HepG2 (cell line): ENCODE measurements around the gene EPHX1. TPM values are rescaled to one million over a fixed set of nuclear protein-coding genes. Genes with fewer than 3 reads are reported as not detected.

Experiments
- ATAC-seq: fragments of 200-7000 bp; cut with Tn5 transposase; 3 replicates; pipeline ENCODE4 v1.9.1; 2020; ENCODE audit warnings: mild to moderate bottlenecking, moderate library complexity
- BruUV-seq: library from RNA; stranded (reverse); fragments of 400-500 nt; replicated peaks from 2 replicates; lab custom pipeline; 2021; lab: Mats Ljungman, UMichigan
- CTCF ChIA-PET: fragments of 300-600 bp; formaldehyde crosslinking; extraction: SDS; loops from one replicate; lab custom pipeline; 2021; ENCODE audit warnings: low total read pairs, inconsistent platforms, low intra/inter-chr PET ratio; lab: Yijun Ruan, JAX
- POLR2A ChIA-PET: fragments of 350-600 bp; sonication (Branson Sonifier 250); formaldehyde crosslinking; loops from one replicate; lab custom pipeline; 2020; ENCODE audit warnings: antibody characterized with exemption, inconsistent platforms; lab: Yijun Ruan, JAX
- DNase-seq: peaks from one replicate; pipeline ENCODE4 v3.0.0-alpha.2; 2015; ENCODE audit warnings: low spot score
- FAIRE-seq: peaks from 3 replicates; lab custom pipeline; 2011; peaks lifted over from hg19 to GRCh38; lab: Jason Lieb, UNC
- H2AFZ ChIP-seq: one replicate; pipeline ENCODE4 v1.6.1; 2011; ENCODE audit warnings: low read length, inconsistent platforms
- H3K27ac ChIP-seq: fragments of 300-600 bp; 3 replicates; pipeline ENCODE4 v1.8.0; 2011; ENCODE audit warnings: mixed run types, mild to moderate bottlenecking, mixed read lengths, low read length, inconsistent platforms; ENCODE audit not compliant: insufficient read depth; ENCODE audit errors: extremely low read length
- H3K27me3 ChIP-seq, 2 experiments: fragments of 200-600 bp in 1 of 2; 2 replicates in 1 of 2; 3 replicates in 1 of 2; pipeline versions ENCODE4 v1.6.0 to v1.8.0; 2011; ENCODE audit warnings: low read length in 2 of 2, mild to moderate bottlenecking in 2 of 2, moderate library complexity in 2 of 2, inconsistent platforms in 1 of 2; ENCODE audit not compliant: insufficient read depth in 2 of 2, control insufficient read depth in 1 of 2
- H3K36me3 ChIP-seq, 2 experiments: fragments of 200-600 bp in 1 of 2; replicated peaks in 1 of 2; 2 replicates in 1 of 2; 3 replicates in 1 of 2; pipeline versions ENCODE4 v1.5.1 to v1.8.0; 2011; ENCODE audit warnings: low read length in 2 of 2, inconsistent platforms in 1 of 2; ENCODE audit not compliant: insufficient read depth in 2 of 2, control insufficient read depth in 1 of 2
- H3K4me1 ChIP-seq: 2 replicates; pipeline ENCODE4 v1.5.1; 2012; ENCODE audit warnings: low read length, inconsistent platforms; ENCODE audit not compliant: insufficient read depth
- H3K4me2 ChIP-seq: 2 replicates; pipeline ENCODE4 v1.6.0; 2011; ENCODE audit warnings: low read depth, low read length, inconsistent platforms
- H3K4me3 ChIP-seq, 3 experiments: fragments of 200-600 bp in 1 of 3; sonication (generic), shearing (Covaris generic) in 1 of 3; replicated peaks in 1 of 3; 2 replicates each; pipeline ENCODE4 v1.5.1; 2011 to 2016; ENCODE audit warnings: low read length in 3 of 3, inconsistent platforms in 2 of 3, low read depth in 2 of 3, mild to moderate bottlenecking in 2 of 3, control low read depth in 1 of 3, mixed read lengths in 1 of 3; ENCODE audit not compliant: insufficient read depth in 1 of 3
- H3K79me2 ChIP-seq: one replicate; pipeline ENCODE4 v1.6.1; 2011; ENCODE audit warnings: low read length, inconsistent platforms; ENCODE audit not compliant: insufficient read depth
- H3K9ac ChIP-seq: 2 replicates; pipeline ENCODE4 v1.6.0; 2011; ENCODE audit warnings: mild to moderate bottlenecking, low read depth, low read length, inconsistent platforms; ENCODE audit not compliant: insufficient read depth
- H3K9me3 ChIP-seq: 2 replicates; pipeline ENCODE4 v1.5.1; 2012; ENCODE audit warnings: mild to moderate bottlenecking, low read length
- H4K20me1 ChIP-seq: 2 replicates; pipeline ENCODE4 v1.6.0; 2011; ENCODE audit warnings: inconsistent platforms, mild to moderate bottlenecking, low read length, moderate library complexity; ENCODE audit not compliant: insufficient read depth
- HOXD1 ChIP-seq: sonication (generic); formaldehyde crosslinking; IDR thresholded peaks from 2 replicates; pipeline ENCODE4 v1.5.0; 2020; ENCODE audit warnings: missing genetic modification reagents
- KDM4B ChIP-seq: sonication (generic); formaldehyde crosslinking; IDR thresholded peaks from 2 replicates; pipeline ENCODE4 v1.4.0; 2020; ENCODE audit warnings: missing genetic modification reagents
- MTF2 ChIP-seq: sonication (generic); formaldehyde crosslinking; IDR thresholded peaks from 2 replicates; pipeline ENCODE4 v1.5.0; 2020; ENCODE audit warnings: missing genetic modification reagents, borderline replicate concordance
- NCOA2 ChIP-seq: sonication (generic); formaldehyde crosslinking; IDR thresholded peaks from 2 replicates; pipeline ENCODE4 v1.8.0; 2022; ENCODE audit warnings: inconsistent platforms
- NFAT5 ChIP-seq: sonication (generic); formaldehyde crosslinking; IDR thresholded peaks from 2 replicates; pipeline ENCODE4 v1.4.0; 2020; ENCODE audit warnings: missing genetic modification reagents
- NFKBIZ ChIP-seq: IDR thresholded peaks from 2 replicates; pipeline ENCODE4 v1.6.1; 2018; ENCODE audit warnings: missing genetic modification reagents, missing compliant biosample characterization
- POLR2AphosphoS5 ChIP-seq: IDR thresholded peaks from 2 replicates; pipeline ENCODE4 v1.6.1; 2012; ENCODE audit warnings: low read depth, low read length
- ZC3H4 ChIP-seq: sonication (generic); formaldehyde crosslinking; IDR thresholded peaks from 2 replicates; pipeline ENCODE4 v1.4.0; 2020; ENCODE audit warnings: missing genetic modification reagents, borderline replicate concordance
- ZNF639 ChIP-seq: conservative IDR thresholded peaks from 2 replicates; pipeline ENCODE4 v1.6.1; 2018; ENCODE audit warnings: missing genetic modification reagents
- WGBS: methylation state at CpG from one replicate; pipeline ENCODE4 v1.1.6; 2017; ENCODE audit warnings: low lambda C conversion rate; 5-methylcytosine and 5-hydroxymethylcytosine counted together
- in situ Hi-C: cut with HindIII; loops from 2 replicates; pipeline ENCODE4 v1.10.0; 2017; ENCODE audit warnings: low pct_unique_long_range_greater_than_20kb; ENCODE audit not compliant: extremely low pct_ligation_motif_present
- intact Hi-C: fragments of 100-400 bp; cut with micrococcal nuclease; formaldehyde crosslinking; loops from one replicate; pipeline ENCODE4 v1.10.0; 2022; ENCODE audit not compliant: unreplicated experiment
- polyA plus RNA-seq, 8 experiments: library from polyadenylated mRNA; depleted of rRNA in 3 of 8; stranded (reverse) in 7 of 8; unstranded in 1 of 8; fragments of >200 nt; fragmentation: Illumina TruSeq in 4 of 8; extraction: Trizol in 4 of 8; gene quantifications; 2 replicates each; pipeline versions ENCODE4 v1.2.1 to v1.2.3, GENCODE V29; 2011 to 2016; ENCODE audit warnings: low read depth in 4 of 8, missing spikeins in 1 of 8, mixed read lengths in 1 of 8; ENCODE audit not compliant: insufficient read depth in 1 of 8
- total RNA-seq, 5 experiments: library from RNA; depleted of rRNA; stranded (reverse); fragments of >200 nt; fragmentation: Illumina TruSeq; extraction: Trizol; gene quantifications; 2 replicates each; pipeline ENCODE4 v1.2.3, GENCODE V29; 2016; ENCODE audit warnings: low read depth in 1 of 5
- TF ChIP-seq, protein P1 (sequence below): IDR thresholded peaks from 2 replicates; pipeline ENCODE4 v1.6.1; 2016; ENCODE audit warnings: low read depth, control low read depth
- TF ChIP-seq, protein P2 (sequence below): sonication (generic); formaldehyde crosslinking; IDR thresholded peaks from 2 replicates; pipeline ENCODE4 v1.4.0; 2020; ENCODE audit warnings: missing genetic modification reagents
- TF ChIP-seq, protein P3 (sequence below): sonication (generic); formaldehyde crosslinking; IDR thresholded peaks from 2 replicates; pipeline ENCODE4 v1.5.1; 2020; ENCODE audit warnings: mild to moderate bottlenecking, missing genetic modification reagents, moderate library complexity

Gene EPHX1
- total and polyA plus RNA-seq, 2 of the 13 experiments (the other 11 are each of a cell fraction or from before 2014, with no cell fraction given), result 27.7 to 36.5 TPM

GRCh38 chr1:225772323-225772768 is 37.6 kb upstream of the EPHX1 start:
- H3K27ac ChIP-seq, result peak overlapping the region; percentile 34
- in situ Hi-C loops, result loop anchor here (5.0 kb wide), 1 partner anchor 295 kb away; no protein-coding TSS in a partner anchor
- 16% methylated on average over 3 of the region's 5 CpGs for whole genome bisulfite sequencing
- TF ChIP-seq, protein P1, sequence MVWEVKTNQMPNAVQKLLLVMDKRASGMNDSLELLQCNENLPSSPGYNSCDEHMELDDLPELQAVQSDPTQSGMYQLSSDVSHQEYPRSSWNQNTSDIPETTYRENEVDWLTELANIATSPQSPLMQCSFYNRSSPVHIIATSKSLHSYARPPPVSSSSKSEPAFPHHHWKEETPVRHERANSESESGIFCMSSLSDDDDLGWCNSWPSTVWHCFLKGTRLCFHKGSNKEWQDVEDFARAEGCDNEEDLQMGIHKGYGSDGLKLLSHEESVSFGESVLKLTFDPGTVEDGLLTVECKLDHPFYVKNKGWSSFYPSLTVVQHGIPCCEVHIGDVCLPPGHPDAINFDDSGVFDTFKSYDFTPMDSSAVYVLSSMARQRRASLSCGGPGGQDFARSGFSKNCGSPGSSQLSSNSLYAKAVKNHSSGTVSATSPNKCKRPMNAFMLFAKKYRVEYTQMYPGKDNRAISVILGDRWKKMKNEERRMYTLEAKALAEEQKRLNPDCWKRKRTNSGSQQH (CRISPR knock-in tag), result 0 out of 2 replicates have a peak, but pooled peaks have one; percentile 52
- TF ChIP-seq POLR2AphosphoS5 (no peak), ZC3H4 (no peak), NFAT5 (no peak), NCOA2 (CRISPR knock-in tag) (peak; percentile 52; the same call in 1 of the 2 replicates), KDM4B (CRISPR knock-in tag) (no peak), MTF2 (CRISPR knock-in tag) (no peak), ZNF639 (CRISPR knock-in tag) (no peak), HOXD1 (CRISPR knock-in tag) (0 out of 2 replicates have a peak, but pooled peaks have one; percentile 37), NFKBIZ (CRISPR knock-in tag) (0 out of 2 replicates have a peak, but pooled peaks have one; percentile 14)
- TF ChIP-seq, protein P2, sequence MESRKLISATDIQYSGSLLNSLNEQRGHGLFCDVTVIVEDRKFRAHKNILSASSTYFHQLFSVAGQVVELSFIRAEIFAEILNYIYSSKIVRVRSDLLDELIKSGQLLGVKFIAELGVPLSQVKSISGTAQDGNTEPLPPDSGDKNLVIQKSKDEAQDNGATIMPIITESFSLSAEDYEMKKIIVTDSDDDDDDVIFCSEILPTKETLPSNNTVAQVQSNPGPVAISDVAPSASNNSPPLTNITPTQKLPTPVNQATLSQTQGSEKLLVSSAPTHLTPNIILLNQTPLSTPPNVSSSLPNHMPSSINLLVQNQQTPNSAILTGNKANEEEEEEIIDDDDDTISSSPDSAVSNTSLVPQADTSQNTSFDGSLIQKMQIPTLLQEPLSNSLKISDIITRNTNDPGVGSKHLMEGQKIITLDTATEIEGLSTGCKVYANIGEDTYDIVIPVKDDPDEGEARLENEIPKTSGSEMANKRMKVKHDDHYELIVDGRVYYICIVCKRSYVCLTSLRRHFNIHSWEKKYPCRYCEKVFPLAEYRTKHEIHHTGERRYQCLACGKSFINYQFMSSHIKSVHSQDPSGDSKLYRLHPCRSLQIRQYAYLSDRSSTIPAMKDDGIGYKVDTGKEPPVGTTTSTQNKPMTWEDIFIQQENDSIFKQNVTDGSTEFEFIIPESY, result peak; percentile 90
- TF ChIP-seq, protein P3, sequence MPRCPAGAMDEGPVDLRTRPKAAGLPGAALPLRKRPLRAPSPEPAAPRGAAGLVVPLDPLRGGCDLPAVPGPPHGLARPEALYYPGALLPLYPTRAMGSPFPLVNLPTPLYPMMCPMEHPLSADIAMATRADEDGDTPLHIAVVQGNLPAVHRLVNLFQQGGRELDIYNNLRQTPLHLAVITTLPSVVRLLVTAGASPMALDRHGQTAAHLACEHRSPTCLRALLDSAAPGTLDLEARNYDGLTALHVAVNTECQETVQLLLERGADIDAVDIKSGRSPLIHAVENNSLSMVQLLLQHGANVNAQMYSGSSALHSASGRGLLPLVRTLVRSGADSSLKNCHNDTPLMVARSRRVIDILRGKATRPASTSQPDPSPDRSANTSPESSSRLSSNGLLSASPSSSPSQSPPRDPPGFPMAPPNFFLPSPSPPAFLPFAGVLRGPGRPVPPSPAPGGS (CRISPR knock-in tag), result no peak

More at GRCh38 chr1:225772323-225772768, 37.6 kb upstream of the EPHX1 start:
- Histone ChIP-seq H4K20me1 (no peaks in the 10 kb centered on the region), H2AFZ (no peak overlapping the region), H3K27me3 (no peaks in the 10 kb centered on the region; a peak in 1 of 5 replicates), H3K9ac (peak overlapping the region; percentile 48; the same call in 1 of the 2 replicates), H3K9me3 (no peaks in the 10 kb centered on the region), H3K79me2 (no peaks in the 10 kb centered on the region), H3K36me3 (no peaks in the 10 kb centered on the region), H3K4me1 (peaks cover 83% of the 10 kb centered on the region), H3K4me3 (peak overlapping the region in 1 of 3 experiments; percentile 24; a peak in 1 of 6 replicates), H3K4me2 (peak overlapping the region; percentile 59)
- CTCF ChIA-PET, result interaction anchor here (1.5 to 2.4 kb wide), 3 partner anchors 37 to 297 kb away, joined by 4 to 32 read pairs (median 11); no protein-coding TSS in a partner anchor
- intact Hi-C loops, result loop anchor here (1.0 to 10.0 kb wide), 7 partner anchors 35 to 291 kb away; partner anchors contain the start of gene ENAH
- FAIRE-seq, result peak; percentile 93
- POLR2A ChIA-PET, result interaction anchor here (0.8 to 5.4 kb wide), 10 partner anchors 10 to 298 kb away, joined by 3 to 33 read pairs (median 6); partner anchors contain the start of gene ENAH
- DNase-seq, result peak; percentile 86
- peak; percentile 59 for ATAC-seq
- no TSS peak for BruUV-seq
